SK-N-SH treated with all-trans-retinoic acid at 6 μM for 48 hours (cell line): ENCODE results near the gene DDT.
"Not testable (repeated sequence)": the region's sequence is repeated elsewhere in the genome, so short reads cannot be mapped to it uniquely, and the experiment has no call there.

Experiments used
- ATAC-seq: fragments of 200-7000 bp; cut with Tn5 transposase; 3 replicates; pipeline ENCODE4 v1.9.1; 2020; ENCODE audit warnings: mild to moderate bottlenecking, moderate library complexity
- ARNTL ChIP-seq: fragments of 450-650 bp; formaldehyde crosslinking; IDR thresholded peaks from 2 replicates; pipeline ENCODE4 v1.5.0; 2020; ENCODE audit warnings: low read depth, mild to moderate bottlenecking, moderate library complexity, borderline replicate concordance
- BACH2 ChIP-seq: fragments of 250-450 bp; sonication (Bioruptor Pico); IDR thresholded peaks from 2 replicates; pipeline ENCODE4 v1.9.0; 2021; ENCODE audit warnings: mild to moderate bottlenecking, borderline replicate concordance
- ESRRG ChIP-seq: fragments of 250-450 bp; sonication (Bioruptor Pico); IDR thresholded peaks from 2 replicates; pipeline ENCODE4 v1.6.1; 2021; ENCODE audit warnings: mild to moderate bottlenecking
- GLIS3 ChIP-seq: fragments of 250-450 bp; sonication (Bioruptor Pico); IDR thresholded peaks from 2 replicates; pipeline ENCODE4 v1.5.0; 2020; ENCODE audit warnings: mild to moderate bottlenecking, moderate library complexity
- OSR1 ChIP-seq: fragments of 250-450 bp; sonication (Bioruptor Pico); IDR thresholded peaks from 2 replicates; pipeline ENCODE4 v1.8.0; 2022; ENCODE audit warnings: moderate library complexity, mild to moderate bottlenecking, inconsistent platforms
- RARB ChIP-seq: fragments of 250-450 bp; sonication (Bioruptor Pico); IDR thresholded peaks from 2 replicates; pipeline ENCODE4 v1.8.0; 2021; ENCODE audit warnings: mild to moderate bottlenecking, moderate library complexity
- SNAI2 ChIP-seq: fragments of 250-450 bp; sonication (Bioruptor Pico); IDR thresholded peaks from 2 replicates; pipeline ENCODE4 v1.5.0; 2020; ENCODE audit warnings: mild to moderate bottlenecking, moderate library complexity
- TCF4 ChIP-seq: fragments of 250-450 bp; sonication (Bioruptor Pico); IDR thresholded peaks from 2 replicates; pipeline ENCODE4 v1.8.0; 2021; ENCODE audit warnings: mild to moderate bottlenecking, moderate library complexity, borderline replicate concordance
- TOX ChIP-seq: fragments of 250-450 bp; sonication (Bioruptor Pico); IDR thresholded peaks from 2 replicates; pipeline ENCODE4 v1.8.0; 2021; ENCODE audit warnings: mild to moderate bottlenecking, moderate library complexity, borderline replicate concordance
- ZC3H10 ChIP-seq: fragments of 250-450 bp; sonication (Bioruptor Pico); IDR thresholded peaks from 2 replicates; pipeline ENCODE4 v1.5.1; 2021; ENCODE audit warnings: mild to moderate bottlenecking, moderate library complexity
- ZFP30 ChIP-seq: fragments of 450-650 bp; formaldehyde crosslinking; IDR thresholded peaks from 2 replicates; pipeline ENCODE4 v1.5.0; 2022; ENCODE audit warnings: mild to moderate bottlenecking, moderate library complexity
- ZNF565 ChIP-seq: fragments of 450-650 bp; formaldehyde crosslinking; conservative IDR thresholded peaks from 2 replicates; pipeline ENCODE4 v1.5.0; 2020; ENCODE audit warnings: low read depth, mild to moderate bottlenecking, moderate library complexity
- ZNF70 ChIP-seq: fragments of 450-650 bp; formaldehyde crosslinking; IDR thresholded peaks from 2 replicates; pipeline ENCODE4 v1.5.0; 2020; ENCODE audit warnings: mild to moderate bottlenecking, moderate library complexity
- TF ChIP-seq, protein P1 (sequence below): fragments of 250-450 bp; sonication (Bioruptor Pico); IDR thresholded peaks from 2 replicates; pipeline ENCODE4 v1.8.0; 2021; ENCODE audit warnings: low read depth, mild to moderate bottlenecking, moderate library complexity, borderline replicate concordance
- TF ChIP-seq, protein P2 (sequence below): fragments of 250-450 bp; sonication (Bioruptor Pico); IDR thresholded peaks from 2 replicates; pipeline ENCODE4 v1.5.0; 2020; ENCODE audit warnings: mild to moderate bottlenecking, moderate library complexity
- TF ChIP-seq, protein P3 (sequence below): fragments of 250-450 bp; sonication (Bioruptor Pico); IDR thresholded peaks from 2 replicates; pipeline ENCODE4 v1.8.0; 2020; ENCODE audit warnings: mild to moderate bottlenecking, moderate library complexity, borderline replicate concordance

The DDT gene

DNA sequence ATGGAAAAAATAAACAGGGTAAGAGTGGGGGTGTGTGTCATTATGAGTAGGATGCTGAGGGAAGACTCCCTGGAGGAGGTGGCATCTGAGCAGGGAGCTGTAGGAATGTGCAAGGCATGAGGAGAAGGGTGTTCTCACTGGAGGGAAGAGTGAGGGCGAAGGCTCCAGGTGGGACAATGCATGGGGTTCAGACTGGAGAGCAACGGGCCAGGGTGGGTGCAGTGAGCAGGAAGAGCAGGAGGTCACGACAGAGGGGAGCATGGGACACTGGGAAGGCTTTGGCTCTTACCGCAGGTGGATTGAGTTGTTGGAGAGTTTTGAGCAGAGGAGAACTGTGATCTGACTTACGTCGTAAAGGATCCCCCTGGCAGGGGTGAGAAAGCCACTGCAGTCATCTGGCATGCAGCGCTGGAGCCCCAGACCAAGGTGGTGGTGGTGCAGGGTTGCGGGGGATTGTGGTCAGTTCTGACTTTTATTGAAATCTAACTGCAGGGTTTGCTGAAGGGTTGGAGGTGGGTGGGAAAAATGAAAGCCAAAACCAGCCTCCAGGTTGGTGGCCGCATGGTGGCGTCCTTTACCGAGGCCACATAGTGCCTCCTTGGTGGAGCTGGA is 21.3 kb downstream of the DDT start:
- not testable (repeated sequence) for ATAC-seq

DNA sequence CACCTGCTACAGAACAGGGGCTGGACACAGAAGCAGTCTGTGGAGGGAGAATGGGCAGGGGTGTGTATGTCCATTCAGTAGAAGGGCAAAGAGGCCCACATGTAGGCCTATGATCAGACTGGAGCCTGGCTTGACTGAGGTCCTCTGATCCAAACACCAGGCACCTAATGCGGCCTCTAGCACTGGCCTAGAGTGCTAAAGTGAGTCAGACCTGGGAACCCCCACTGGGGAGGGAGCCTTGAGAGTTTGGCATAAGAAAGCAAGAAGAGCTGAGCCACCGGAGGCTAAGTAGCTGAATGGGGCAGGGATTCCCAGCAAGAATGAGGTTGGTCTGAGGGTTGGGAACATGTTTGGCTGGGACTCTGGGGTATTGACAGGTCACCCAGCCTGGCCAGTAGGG is 22.9 kb downstream of the DDT start:
- ATAC-seq, result not testable (repeated sequence)

DNA sequence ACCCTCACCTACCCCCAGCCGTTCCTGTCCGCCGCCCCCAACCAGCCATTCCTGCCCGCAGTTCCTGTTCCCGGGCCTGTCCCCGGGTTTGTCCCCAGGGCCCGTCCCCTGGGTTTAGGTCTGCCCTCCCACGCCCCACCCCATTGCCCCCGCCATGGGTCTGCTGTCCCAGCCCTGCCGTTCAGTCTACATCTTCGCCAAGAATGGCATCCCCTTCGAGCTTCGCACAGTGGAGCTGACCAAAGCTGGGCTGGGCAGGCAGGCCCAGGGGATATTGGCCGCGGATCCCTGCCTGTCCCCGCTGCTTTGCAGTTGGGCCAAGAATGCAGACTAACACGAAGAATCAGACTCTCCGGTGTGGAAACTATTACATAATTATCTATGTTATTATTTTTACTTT is 24.5 kb downstream of the DDT start:
- ATAC-seq, result not testable (repeated sequence)

DNA sequence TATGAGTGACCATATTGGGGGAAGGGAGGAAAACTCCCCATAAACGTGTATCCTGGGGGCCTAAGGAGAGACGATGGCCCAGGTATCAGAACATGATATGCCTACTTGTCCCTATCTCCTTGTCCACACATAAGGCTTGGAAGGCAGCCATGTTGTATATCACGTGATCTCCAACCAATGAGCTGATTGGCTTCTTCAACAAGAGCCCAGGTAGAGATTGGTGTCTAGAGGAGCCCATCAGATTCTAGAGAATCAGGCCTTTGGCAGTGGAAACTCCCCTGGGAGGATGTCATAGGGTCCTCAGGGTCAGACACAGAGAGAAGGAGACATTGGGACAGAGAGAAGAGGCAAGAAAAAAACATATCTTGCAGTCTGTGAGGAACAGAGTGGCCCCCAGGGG is 26.9 kb downstream of the DDT start:
- ATAC-seq, result not testable (repeated sequence)

DNA sequence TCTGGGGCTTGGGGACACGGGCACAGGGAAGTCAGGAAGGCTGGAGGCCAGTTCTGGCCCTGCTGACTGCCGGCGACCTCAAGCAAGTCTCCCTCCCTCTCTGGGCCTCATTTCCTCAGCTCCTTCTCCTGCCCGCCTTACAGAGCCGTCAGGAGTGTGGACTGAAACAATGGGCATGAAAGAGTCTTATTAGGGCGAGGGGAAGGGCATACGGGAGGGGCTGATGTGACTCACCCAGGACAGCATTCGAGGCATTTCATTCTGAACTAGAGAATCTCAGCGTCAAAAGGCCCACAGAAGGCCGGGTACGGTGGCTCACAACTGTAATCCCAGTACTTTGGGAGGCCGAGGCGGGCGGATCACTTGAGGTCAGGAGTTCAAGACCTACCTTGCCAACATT is 34.1 kb downstream of the DDT start:
- peak; percentile 74 for ATAC-seq

DNA sequence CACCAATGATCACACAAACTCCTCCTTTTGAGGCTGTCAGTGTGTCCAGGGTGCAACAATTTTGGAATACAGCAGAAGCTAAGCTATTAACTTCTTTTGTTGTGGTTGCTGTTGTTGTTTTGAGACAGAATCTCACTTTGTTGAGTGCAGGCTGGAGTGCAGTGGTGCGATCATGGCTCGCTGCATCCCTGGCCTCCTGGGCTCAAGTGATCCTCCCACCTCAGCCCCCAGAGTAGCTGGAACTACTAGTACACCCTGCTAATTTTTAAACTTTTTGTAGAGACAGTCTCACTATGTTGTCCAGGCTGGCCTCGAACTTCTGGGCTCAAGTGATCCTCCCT is 35.3 kb downstream of the DDT start:
- TF ChIP-seq ZFP30 (CRISPR knock-in tag), result no peak
- TF ChIP-seq TOX (CRISPR knock-in tag), result no peak
- no peak for TF ChIP-seq GLIS3 (CRISPR knock-in tag)
- TF ChIP-seq, protein P1, sequence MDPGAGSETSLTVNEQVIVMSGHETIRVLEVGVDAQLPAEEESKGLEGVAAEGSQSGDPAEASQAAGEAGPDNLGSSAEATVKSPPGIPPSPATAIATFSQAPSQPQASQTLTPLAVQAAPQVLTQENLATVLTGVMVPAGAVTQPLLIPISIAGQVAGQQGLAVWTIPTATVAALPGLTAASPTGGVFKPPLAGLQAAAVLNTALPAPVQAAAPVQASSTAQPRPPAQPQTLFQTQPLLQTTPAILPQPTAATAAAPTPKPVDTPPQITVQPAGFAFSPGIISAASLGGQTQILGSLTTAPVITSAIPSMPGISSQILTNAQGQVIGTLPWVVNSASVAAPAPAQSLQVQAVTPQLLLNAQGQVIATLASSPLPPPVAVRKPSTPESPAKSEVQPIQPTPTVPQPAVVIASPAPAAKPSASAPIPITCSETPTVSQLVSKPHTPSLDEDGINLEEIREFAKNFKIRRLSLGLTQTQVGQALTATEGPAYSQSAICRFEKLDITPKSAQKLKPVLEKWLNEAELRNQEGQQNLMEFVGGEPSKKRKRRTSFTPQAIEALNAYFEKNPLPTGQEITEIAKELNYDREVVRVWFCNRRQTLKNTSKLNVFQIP (CRISPR knock-in tag), result no peak
- TF ChIP-seq, protein P2, sequence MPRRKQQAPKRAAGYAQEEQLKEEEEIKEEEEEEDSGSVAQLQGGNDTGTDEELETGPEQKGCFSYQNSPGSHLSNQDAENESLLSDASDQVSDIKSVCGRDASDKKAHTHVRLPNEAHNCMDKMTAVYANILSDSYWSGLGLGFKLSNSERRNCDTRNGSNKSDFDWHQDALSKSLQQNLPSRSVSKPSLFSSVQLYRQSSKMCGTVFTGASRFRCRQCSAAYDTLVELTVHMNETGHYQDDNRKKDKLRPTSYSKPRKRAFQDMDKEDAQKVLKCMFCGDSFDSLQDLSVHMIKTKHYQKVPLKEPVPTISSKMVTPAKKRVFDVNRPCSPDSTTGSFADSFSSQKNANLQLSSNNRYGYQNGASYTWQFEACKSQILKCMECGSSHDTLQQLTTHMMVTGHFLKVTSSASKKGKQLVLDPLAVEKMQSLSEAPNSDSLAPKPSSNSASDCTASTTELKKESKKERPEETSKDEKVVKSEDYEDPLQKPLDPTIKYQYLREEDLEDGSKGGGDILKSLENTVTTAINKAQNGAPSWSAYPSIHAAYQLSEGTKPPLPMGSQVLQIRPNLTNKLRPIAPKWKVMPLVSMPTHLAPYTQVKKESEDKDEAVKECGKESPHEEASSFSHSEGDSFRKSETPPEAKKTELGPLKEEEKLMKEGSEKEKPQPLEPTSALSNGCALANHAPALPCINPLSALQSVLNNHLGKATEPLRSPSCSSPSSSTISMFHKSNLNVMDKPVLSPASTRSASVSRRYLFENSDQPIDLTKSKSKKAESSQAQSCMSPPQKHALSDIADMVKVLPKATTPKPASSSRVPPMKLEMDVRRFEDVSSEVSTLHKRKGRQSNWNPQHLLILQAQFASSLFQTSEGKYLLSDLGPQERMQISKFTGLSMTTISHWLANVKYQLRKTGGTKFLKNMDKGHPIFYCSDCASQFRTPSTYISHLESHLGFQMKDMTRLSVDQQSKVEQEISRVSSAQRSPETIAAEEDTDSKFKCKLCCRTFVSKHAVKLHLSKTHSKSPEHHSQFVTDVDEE, result no peak
- no peak for TF ChIP-seq TCF4 (CRISPR knock-in tag)
- TF ChIP-seq ZNF70 (CRISPR knock-in tag), result no peak
- no peak for TF ChIP-seq BACH2
- ATAC-seq, result no peak

DNA sequence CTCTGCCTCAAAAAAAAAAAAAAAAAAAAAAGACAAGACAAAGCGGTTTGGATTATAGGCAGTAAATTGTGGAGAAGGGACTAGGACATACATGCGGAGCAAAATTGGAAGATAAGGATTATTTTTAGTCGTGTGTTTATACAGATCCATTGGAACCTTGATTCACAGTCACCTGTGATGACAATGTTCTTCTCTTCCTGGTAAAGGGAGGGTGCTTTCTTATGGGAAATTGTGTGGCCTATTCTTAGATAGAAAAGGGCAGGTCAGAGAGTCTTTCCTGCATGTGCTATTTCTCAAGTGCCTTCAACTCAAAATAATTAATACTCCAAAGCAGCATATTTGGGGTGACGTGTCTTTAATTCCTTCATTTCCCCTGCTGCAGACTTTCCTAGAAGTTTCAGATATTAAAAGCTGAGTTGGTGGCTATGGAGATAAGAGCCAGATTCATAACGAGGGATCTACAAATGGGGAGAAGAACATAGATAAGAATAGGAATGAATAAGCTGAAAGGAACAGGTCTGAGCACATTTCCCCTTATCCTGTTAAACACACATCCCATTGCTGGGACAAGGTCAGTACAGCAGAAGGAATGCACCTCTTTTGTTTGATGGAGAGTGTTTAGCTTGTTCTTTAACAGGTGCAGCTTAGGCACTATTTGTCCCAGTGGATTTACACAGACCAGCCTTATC is 35.8 kb downstream of the DDT start:
- TF ChIP-seq OSR1 (CRISPR knock-in tag) (no peak), ZC3H10 (no peak), ESRRG (CRISPR knock-in tag) (no peak), ZNF70 (CRISPR knock-in tag) (no peak), SNAI2 (no peak), ZNF565 (CRISPR knock-in tag) (no peak), RARB (CRISPR knock-in tag) (no peak), TOX (CRISPR knock-in tag) (no peak), ARNTL (no peak)
- TF ChIP-seq, protein P3, sequence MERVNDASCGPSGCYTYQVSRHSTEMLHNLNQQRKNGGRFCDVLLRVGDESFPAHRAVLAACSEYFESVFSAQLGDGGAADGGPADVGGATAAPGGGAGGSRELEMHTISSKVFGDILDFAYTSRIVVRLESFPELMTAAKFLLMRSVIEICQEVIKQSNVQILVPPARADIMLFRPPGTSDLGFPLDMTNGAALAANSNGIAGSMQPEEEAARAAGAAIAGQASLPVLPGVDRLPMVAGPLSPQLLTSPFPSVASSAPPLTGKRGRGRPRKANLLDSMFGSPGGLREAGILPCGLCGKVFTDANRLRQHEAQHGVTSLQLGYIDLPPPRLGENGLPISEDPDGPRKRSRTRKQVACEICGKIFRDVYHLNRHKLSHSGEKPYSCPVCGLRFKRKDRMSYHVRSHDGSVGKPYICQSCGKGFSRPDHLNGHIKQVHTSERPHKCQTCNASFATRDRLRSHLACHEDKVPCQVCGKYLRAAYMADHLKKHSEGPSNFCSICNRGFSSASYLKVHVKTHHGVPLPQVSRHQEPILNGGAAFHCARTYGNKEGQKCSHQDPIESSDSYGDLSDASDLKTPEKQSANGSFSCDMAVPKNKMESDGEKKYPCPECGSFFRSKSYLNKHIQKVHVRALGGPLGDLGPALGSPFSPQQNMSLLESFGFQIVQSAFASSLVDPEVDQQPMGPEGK (CRISPR knock-in tag), result no peak
- TF ChIP-seq, protein P2, result no peak
- TF ChIP-seq, protein P1 (CRISPR knock-in tag), result no peak
- TF ChIP-seq, all 23 proteins: peak for 0
- ATAC-seq, result no peak
